Mesenchymal stem cell (in vitro differentiated cells and primary cell): Measurements from ENCODE around the gene APOL5.

Experiments
- DNase-seq: peaks from one replicate; pipeline ENCODE4 v3.0.0-alpha.2; 2013
- H2AFZ ChIP-seq: one replicate; pipeline ENCODE4 v1.6.1; 2013; ENCODE audit warnings: low read depth, mild to moderate bottlenecking, control low read depth, inconsistent platforms, low read length, moderate library complexity
- H2AK5ac ChIP-seq: 2 replicates; pipeline ENCODE4 v1.6.1; 2013; ENCODE audit warnings: low read length, moderate library complexity, mild to moderate bottlenecking, inconsistent platforms; ENCODE audit not compliant: severe bottlenecking
- H2BK120ac ChIP-seq: one replicate; pipeline ENCODE4 v1.6.1; 2013; ENCODE audit warnings: low read depth, mild to moderate bottlenecking, inconsistent platforms, low read length, moderate library complexity
- H2BK12ac ChIP-seq, 2 experiments: one replicate each; pipeline ENCODE4 v1.6.1; 2013; ENCODE audit warnings: inconsistent platforms in 2 of 2, low read length in 2 of 2, mild to moderate bottlenecking in 2 of 2, moderate library complexity in 2 of 2, control low read depth in 1 of 2
- H2BK15ac ChIP-seq: one replicate; pipeline ENCODE4 v1.6.1; 2013; ENCODE audit warnings: mild to moderate bottlenecking, low read depth, inconsistent platforms; ENCODE audit not compliant: poor library complexity, severe bottlenecking
- H2BK5ac ChIP-seq: 2 replicates; pipeline ENCODE4 v1.6.1; 2013; ENCODE audit warnings: low read depth, mild to moderate bottlenecking, low read length, control low read depth, inconsistent platforms; ENCODE audit not compliant: poor library complexity, severe bottlenecking
- H3K14ac ChIP-seq, 2 experiments: one replicate each; pipeline ENCODE4 v1.6.1; 2013; ENCODE audit warnings: inconsistent platforms in 2 of 2, low read length in 2 of 2, control low read depth in 1 of 2, mild to moderate bottlenecking in 1 of 2, moderate library complexity in 1 of 2
- H3K18ac ChIP-seq, 2 experiments: one replicate each; pipeline ENCODE4 v1.6.1; 2013; ENCODE audit warnings: inconsistent platforms in 2 of 2, low read length in 2 of 2, control low read depth in 1 of 2, low read depth in 1 of 2, mild to moderate bottlenecking in 1 of 2
- H3K23ac ChIP-seq, 2 experiments: one replicate each; pipeline ENCODE4 v1.6.1; 2013; ENCODE audit warnings: inconsistent platforms in 2 of 2, low read length in 2 of 2, mild to moderate bottlenecking in 2 of 2, moderate library complexity in 2 of 2, control low read depth in 1 of 2
- H3K27ac ChIP-seq: 2 replicates; pipeline ENCODE4 v1.5.1; 2013; ENCODE audit warnings: mild to moderate bottlenecking, moderate library complexity, low read length, control low read depth, inconsistent platforms; ENCODE audit not compliant: poor library complexity, severe bottlenecking
- H3K27me3 ChIP-seq, 2 experiments: 2 replicates each; pipeline versions ENCODE4 v1.6.1 to v1.7.0; 2013; ENCODE audit warnings: low read length in 2 of 2, mild to moderate bottlenecking in 2 of 2, moderate library complexity in 2 of 2, control low read depth in 1 of 2, inconsistent platforms in 1 of 2; ENCODE audit not compliant: control insufficient read depth in 1 of 2, insufficient read depth in 1 of 2
- H3K36me3 ChIP-seq, 2 experiments: 2 replicates each; pipeline versions ENCODE4 v1.6.1 to v1.7.0; 2013; ENCODE audit warnings: low read length in 2 of 2, control low read depth in 1 of 2, inconsistent platforms in 1 of 2, low read depth in 1 of 2, mild to moderate bottlenecking in 1 of 2; ENCODE audit not compliant: insufficient read depth in 2 of 2, control insufficient read depth in 1 of 2
- H3K4ac ChIP-seq, 2 experiments: one replicate each; pipeline ENCODE4 v1.6.1; 2013; ENCODE audit warnings: inconsistent platforms in 2 of 2, low read length in 2 of 2, mild to moderate bottlenecking in 2 of 2, moderate library complexity in 2 of 2, control low read depth in 1 of 2, low read depth in 1 of 2
- H3K4me1 ChIP-seq: 2 replicates; pipeline ENCODE4 v1.6.1; 2013; ENCODE audit warnings: low read depth, low read length, control low read depth; ENCODE audit not compliant: control insufficient read depth, insufficient read depth
- H3K4me2 ChIP-seq: 2 replicates; pipeline ENCODE4 v1.6.1; 2013; ENCODE audit warnings: low read length, mild to moderate bottlenecking, inconsistent platforms; ENCODE audit not compliant: poor library complexity, severe bottlenecking
- H3K4me3 ChIP-seq, 2 experiments: 2 replicates each; pipeline versions ENCODE4 v1.5.1 to v1.7.0; 2013; ENCODE audit warnings: low read length in 2 of 2, mild to moderate bottlenecking in 2 of 2, control low read depth in 1 of 2, low read depth in 1 of 2; ENCODE audit not compliant: insufficient read depth in 1 of 2
- H3K79me1 ChIP-seq: replicated peaks from 2 replicates; pipeline ENCODE4 v1.6.1; 2013; ENCODE audit warnings: mild to moderate bottlenecking, control low read depth, low read length, inconsistent platforms; ENCODE audit not compliant: poor library complexity, severe bottlenecking
- H3K9ac ChIP-seq: 2 replicates; pipeline ENCODE4 v1.7.0; 2013; ENCODE audit warnings: mild to moderate bottlenecking, low read length, moderate library complexity
- H3K9me3 ChIP-seq: 2 replicates; pipeline ENCODE4 v1.7.0; 2013; ENCODE audit warnings: mild to moderate bottlenecking, low read length; ENCODE audit not compliant: control insufficient read depth
- H4K8ac ChIP-seq: one replicate; pipeline ENCODE4 v1.6.1; 2013; ENCODE audit warnings: inconsistent platforms, mild to moderate bottlenecking, low read length, moderate library complexity
- H4K91ac ChIP-seq: one replicate; pipeline ENCODE4 v1.6.1; 2013; ENCODE audit warnings: mild to moderate bottlenecking, low read length, inconsistent platforms
- WGBS: methylation state at CpG from one replicate; pipeline ENCODE4 v1.1.7; 2013; ENCODE audit warnings: mixed read lengths; 5-methylcytosine and 5-hydroxymethylcytosine counted together

APOL5 gene

DNA sequence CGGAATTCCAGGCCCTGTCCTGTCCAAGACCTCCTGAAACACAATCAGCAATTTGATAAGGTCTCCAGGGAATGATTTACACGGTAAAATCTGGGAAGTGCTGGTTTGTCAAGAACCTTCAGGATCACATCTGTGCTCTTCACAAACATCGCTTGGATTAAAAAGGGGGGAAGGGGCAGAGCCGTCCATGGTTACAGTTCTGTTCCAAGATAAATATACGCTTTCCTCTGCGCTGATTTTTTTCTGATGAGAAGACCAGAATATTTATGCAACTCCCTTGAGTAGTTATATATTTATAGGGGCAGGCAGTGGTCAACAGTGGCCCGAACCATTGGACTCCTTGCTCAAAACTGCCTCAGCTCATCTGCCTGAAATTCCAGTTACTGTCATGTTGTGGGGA is 9.2 kb upstream of the APOL5 start:
- Histone ChIP-seq H2BK5ac (no peak overlapping the region), H3K27me3 (no peaks in the 10 kb centered on the region), H2BK12ac (no peak overlapping the region), H3K18ac (no peak overlapping the region), H2BK15ac (no peak overlapping the region), H4K91ac (no peak overlapping the region), H3K4me2 (no peak overlapping the region), H3K79me1 (no peaks in the 10 kb centered on the region), H3K36me3 (no peaks in the 10 kb centered on the region), H3K4me3 (no peak overlapping the region), H2AFZ (no peak overlapping the region), H3K9me3 (peaks cover 5% of the 10 kb centered on the region), H3K14ac (no peak overlapping the region), H3K4me1 (peaks cover 12% of the 10 kb centered on the region), H3K23ac (no peak overlapping the region), H3K9ac (no peak overlapping the region), H3K27ac (no peak overlapping the region), H4K8ac (no peak overlapping the region), H2BK120ac (no peak overlapping the region), H3K4ac (no peak overlapping the region), H2AK5ac (no peak overlapping the region)
- 90% methylated on average over 7 of the region's 7 CpGs for WGBS
- DNase-seq: no peak

DNA sequence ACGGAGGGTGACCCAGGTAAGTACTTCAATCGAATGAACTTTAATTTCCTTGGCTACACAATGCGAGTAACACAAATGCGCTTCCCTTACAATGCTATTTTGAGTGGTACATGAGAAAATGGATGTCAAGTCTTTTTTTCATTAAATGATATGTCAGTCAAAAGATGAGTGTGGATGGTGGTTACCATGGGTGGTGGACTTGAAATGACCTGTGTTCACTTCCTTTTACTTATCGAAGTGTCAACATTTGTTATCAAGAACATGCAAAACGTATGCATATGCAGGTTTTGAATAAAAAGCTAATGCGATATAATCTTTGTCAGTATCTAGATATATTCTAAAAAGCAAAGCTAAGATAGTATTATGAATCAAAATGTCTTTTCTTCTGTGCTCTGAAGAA is 8.8 kb upstream of the APOL5 start:
- Histone ChIP-seq H3K79me1 (no peaks in the 10 kb centered on the region), H2BK12ac (no peak overlapping the region), H2AK5ac (no peak overlapping the region), H3K36me3 (no peaks in the 10 kb centered on the region), H3K23ac (no peak overlapping the region), H3K4me2 (no peak overlapping the region), H2BK5ac (no peak overlapping the region), H3K4me3 (no peak overlapping the region), H4K8ac (no peak overlapping the region), H3K18ac (no peak overlapping the region), H2AFZ (no peak overlapping the region), H2BK120ac (no peak overlapping the region), H3K9ac (no peak overlapping the region), H3K9me3 (peaks cover 5% of the 10 kb centered on the region), H4K91ac (no peak overlapping the region), H2BK15ac (no peak overlapping the region), H3K27ac (no peak overlapping the region), H3K4ac (no peak overlapping the region), H3K4me1 (peaks cover 9% of the 10 kb centered on the region), H3K27me3 (no peaks in the 10 kb centered on the region), H3K14ac (no peak overlapping the region)
- no peak for DNase-seq
- 98% methylated on average over 4 of the region's 7 CpGs for WGBS

- H2BK120ac ChIP-seq: no peak overlapping the region
- no peak overlapping the region for H4K91ac ChIP-seq
- H2BK5ac ChIP-seq: no peak overlapping the region
- H2BK12ac ChIP-seq: no peak overlapping the region
- no peak overlapping the region for H3K9ac ChIP-seq
- no peaks in the 10 kb centered on the region for H3K36me3 ChIP-seq
- DNase-seq: no peak
- no peak overlapping the region for H3K14ac ChIP-seq
- peaks cover 1% of the 10 kb centered on the region for H3K4me1 ChIP-seq
- no peak overlapping the region for H2AFZ ChIP-seq
- H2AK5ac ChIP-seq: no peak overlapping the region
- no peak overlapping the region for H3K23ac ChIP-seq
- no peak overlapping the region for H3K4me3 ChIP-seq
- no peaks in the 10 kb centered on the region for H3K79me1 ChIP-seq
- no peak overlapping the region for H3K4me2 ChIP-seq
- no peak overlapping the region for H3K18ac ChIP-seq
- WGBS: 88% methylated on average over 4 of the region's 4 CpGs
- H3K4ac ChIP-seq: no peak overlapping the region
- H2BK15ac ChIP-seq: no peak overlapping the region
- no peak overlapping the region for H3K27ac ChIP-seq
- H3K9me3 ChIP-seq: peaks cover 5% of the 10 kb centered on the region
- H3K27me3 ChIP-seq: no peaks in the 10 kb centered on the region
- no peak overlapping the region for H4K8ac ChIP-seq
These were observed 6.3 kb upstream of the APOL5 start for GRCh38 chr22:35711336-35711735.

DNA sequence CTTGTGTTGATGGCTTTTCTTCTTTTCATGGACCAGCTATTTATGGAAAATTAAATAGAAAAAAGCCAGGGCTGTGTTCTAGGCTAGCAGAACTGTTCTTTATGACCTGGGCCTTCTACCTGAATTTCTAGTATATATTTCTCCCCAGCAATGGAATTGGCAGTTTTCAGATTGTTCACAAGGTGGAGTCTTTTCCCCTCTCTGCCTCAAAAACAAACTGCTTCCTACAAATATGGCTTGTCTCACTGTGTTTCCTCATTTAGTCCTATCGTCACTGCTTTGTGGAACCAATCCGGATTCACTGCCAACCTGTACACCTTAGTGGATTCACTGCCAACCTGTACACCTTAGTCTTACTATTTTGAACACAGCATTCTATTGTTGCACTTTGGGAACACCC is 5.0 kb upstream of the APOL5 start:
- H2BK12ac ChIP-seq: no peak overlapping the region
- H3K23ac ChIP-seq: no peak overlapping the region
- no peak overlapping the region for H2BK15ac ChIP-seq
- no peak for DNase-seq
- H3K27me3 ChIP-seq: no peaks in the 10 kb centered on the region
- no peak overlapping the region for H3K9ac ChIP-seq
- H3K27ac ChIP-seq: no peak overlapping the region
- H2AK5ac ChIP-seq: no peak overlapping the region
- no peak overlapping the region for H3K14ac ChIP-seq
- WGBS: 94% methylated on average over 2 of the region's 2 CpGs
- no peak overlapping the region for H3K18ac ChIP-seq
- H3K9me3 ChIP-seq: peaks cover 5% of the 10 kb centered on the region
- H3K4me1 ChIP-seq: no peaks in the 10 kb centered on the region
- no peak overlapping the region for H4K8ac ChIP-seq
- H3K4ac ChIP-seq: no peak overlapping the region
- no peak overlapping the region for H4K91ac ChIP-seq
- H3K79me1 ChIP-seq: no peaks in the 10 kb centered on the region
- no peak overlapping the region for H3K4me3 ChIP-seq
- H2BK5ac ChIP-seq: no peak overlapping the region
- H3K36me3 ChIP-seq: no peaks in the 10 kb centered on the region
- no peak overlapping the region for H2BK120ac ChIP-seq
- no peak overlapping the region for H3K4me2 ChIP-seq
- H2AFZ ChIP-seq: no peak overlapping the region
